ENCODE results near the gene GNAO1. TPM values are rescaled to one million over a fixed set of nuclear protein-coding genes. Genes with fewer than 3 reads are reported as not detected.

Gene GNAO1
- total and polyA plus RNA-seq, 7 donors = 0.69 to 67.0 (median 28.8) TPM

DNA sequence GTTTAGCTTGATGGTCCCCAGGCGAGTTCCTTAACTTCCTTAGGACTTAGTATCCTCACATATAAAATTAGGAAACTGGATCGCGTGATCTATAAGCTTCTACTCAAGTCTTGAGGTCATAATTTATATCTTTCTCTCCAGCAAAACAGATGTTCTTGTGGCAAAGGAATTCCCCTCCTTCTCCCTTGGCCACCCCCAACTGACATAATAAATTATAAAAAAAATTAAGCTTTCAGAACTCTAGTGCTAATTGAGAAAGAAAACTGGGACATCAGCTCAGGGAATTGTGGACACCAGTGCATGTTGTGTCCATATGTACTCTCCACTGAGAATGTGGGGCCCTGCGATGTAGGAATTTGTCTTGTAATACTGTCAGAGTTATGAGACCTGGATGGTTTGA lies 13.5 kb downstream of the GNAO1 start:
- intact Hi-C loops (cut with DNase I) = no loop called here
- TF ChIP-seq CTCF (IDR thresholded peaks at IDR 0.05) (no peak), POLR2AphosphoS5 (IDR thresholded peaks at IDR 0.05) (peak in 1 of 4 donors; percentile 18), EP300 (IDR thresholded peaks at IDR 0.05) (no peak)
- H3K4me3 ChIP-seq = no peak overlapping the region
- 52 to 79% methylated on average over 4 of the region's 4 CpGs for WGBS, 2 donors
- peaks cover 0 to 73% (median 47%) of the 10 kb centered on the region in 4 donors for H3K4me1 ChIP-seq
- H3K9me3 ChIP-seq = no peaks in the 10 kb centered on the region
- no peaks in the 10 kb centered on the region for H3K36me3 ChIP-seq
- H3K27me3 ChIP-seq = no peaks in the 10 kb centered on the region
- DNase-seq = no peak
- H3K27ac ChIP-seq = peak overlapping the region in 3 of 4 donors; percentile 49 to 68 (median 63)

GRCh38 chr16:56206951-56207350 lies 15.7 kb downstream of the GNAO1 start:
- H3K4me3 ChIP-seq = no peak overlapping the region
- WGBS, 2 donors = 84 to 93% methylated on average over 1 of the region's 1 CpG
- intact Hi-C loops (cut with DNase I) = no loop called here
- TF ChIP-seq EP300 (IDR thresholded peaks at IDR 0.05) (no peak), CTCF (IDR thresholded peaks at IDR 0.05) (no peak), POLR2A (IDR thresholded peaks at IDR 0.05) (no peak), POLR2AphosphoS5 (IDR thresholded peaks at IDR 0.05) (no peak)
- peaks cover 0 to 73% (median 44%) of the 10 kb centered on the region in 4 donors for H3K4me1 ChIP-seq
- H3K27ac ChIP-seq = peak overlapping the region in 2 of 4 donors; percentile 63 to 68
- no peaks in the 10 kb centered on the region for H3K9me3 ChIP-seq
- no peaks in the 10 kb centered on the region for H3K36me3 ChIP-seq
- DNase-seq = no peak
- no peaks in the 10 kb centered on the region for H3K27me3 ChIP-seq

- intact Hi-C loops (cut with DNase I) = no loop called here
- no peaks in the 10 kb centered on the region for H3K36me3 ChIP-seq
- no peak for DNase-seq
- H3K27me3 ChIP-seq = no peaks in the 10 kb centered on the region
- H3K4me3 ChIP-seq = no peak overlapping the region
- 40 to 68% methylated on average over 2 of the region's 2 CpGs for WGBS, 2 donors
- no peaks in the 10 kb centered on the region for H3K9me3 ChIP-seq
- H3K4me1 ChIP-seq = peaks cover 0 to 73% (median 43%) of the 10 kb centered on the region in 4 donors
- no peak for TF ChIP-seq POLR2AphosphoS5 (IDR thresholded peaks at IDR 0.05)
- no peak for TF ChIP-seq CTCF (IDR thresholded peaks at IDR 0.05)
- no peak for TF ChIP-seq POLR2A (IDR thresholded peaks at IDR 0.05)
- no peak for TF ChIP-seq EP300 (IDR thresholded peaks at IDR 0.05)
- H3K27ac ChIP-seq = peak overlapping the region in 2 of 4 donors; percentile 68 to 86
Observed at GRCh38 chr16:56207421-56207820, 16.1 kb downstream of the GNAO1 start.

DNA sequence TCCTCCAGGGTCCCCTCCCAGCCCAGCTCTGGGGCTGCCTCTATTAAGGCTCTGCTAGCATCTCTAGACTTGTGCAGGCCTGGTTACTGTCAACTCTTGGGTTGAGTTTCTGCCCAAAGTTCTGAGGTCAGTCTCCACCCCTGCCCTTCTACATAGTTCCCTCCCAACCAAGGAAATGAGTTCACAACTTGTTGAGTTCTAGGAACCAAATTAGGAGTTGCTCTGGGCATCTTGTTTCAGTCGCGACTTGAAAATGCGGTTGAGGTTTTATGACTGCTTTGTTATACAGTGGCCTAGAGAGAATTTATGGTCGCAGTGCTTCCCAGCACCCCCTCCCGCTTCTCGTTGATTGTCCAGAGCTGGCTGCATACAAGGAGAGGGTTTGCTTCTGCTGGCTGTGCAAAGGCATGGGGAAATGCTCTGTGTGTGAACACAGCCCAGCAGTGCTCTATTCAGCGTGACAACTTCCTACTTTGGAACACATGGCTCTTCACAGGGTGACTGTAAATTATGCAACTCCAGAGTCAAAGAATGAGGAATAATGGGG lies 20.2 kb downstream of the GNAO1 start:
- peak; percentile 94 for DNase-seq
- peak overlapping the region in 3 of 4 donors; percentile 72 to 86 (median 83) for H3K27ac ChIP-seq
- peak; percentile 73 to 90 (median 88) for TF ChIP-seq POLR2AphosphoS5 (IDR thresholded peaks at IDR 0.05)
- no peak for TF ChIP-seq CTCF (IDR thresholded peaks at IDR 0.05)
- peak in 1 of 2 donors; percentile 26 for TF ChIP-seq POLR2A (IDR thresholded peaks at IDR 0.05)
- TF ChIP-seq EP300 (IDR thresholded peaks at IDR 0.05) = peak; percentile 45 to 81 (median 78)
- H3K9me3 ChIP-seq = no peaks in the 10 kb centered on the region
- H3K4me3 ChIP-seq = peak overlapping the region in 3 of 4 donors; percentile 0 to 28 (median 20)
- 26 to 46% methylated on average over 7 of the region's 7 CpGs for WGBS, 2 donors
- intact Hi-C loops (cut with DNase I) = loop anchor here (2.0 to 5.0 kb wide), 2 partner anchors 21 to 56 kb away; partner anchors contain the start of gene GNAO1
- H3K36me3 ChIP-seq = no peaks in the 10 kb centered on the region
- H3K27me3 ChIP-seq = no peaks in the 10 kb centered on the region
- H3K4me1 ChIP-seq = peaks cover 0 to 73% (median 43%) of the 10 kb centered on the region in 4 donors
